ENCODE results near the gene KCNK16. TPM values are rescaled to one million over a fixed set of nuclear protein-coding genes. Genes with fewer than 3 reads are reported as not detected.

Gene KCNK16
- total and polyA plus RNA-seq, 2 donors from 2014 or later, result not detected

- H3K27ac ChIP-seq (ENCODE audit: low read depth in 2 of 2, low read length in 2 of 2), result no peak overlapping the region
- intact Hi-C loops (cut with DNase I), result no loop called here
- FAIRE-seq, result no peak
Measured at GRCh38 chr6:39367700-39368099, 45.2 kb upstream of the KCNK16 start.

GRCh38 chr6:39366931-39367618, 44.6 kb upstream of the KCNK16 start:
- intact Hi-C loops (cut with DNase I), result no loop called here
- no peaks in the 10 kb centered on the region for H3K9me3 ChIP-seq (ENCODE audit: control insufficient read depth in 2 of 3, insufficient read depth in 1 of 3, low read length in 3 of 3)
- no peak overlapping the region for H3K9ac ChIP-seq (ENCODE audit: low read length in 3 of 3)
- H3K27ac ChIP-seq (ENCODE audit: low read depth in 2 of 2, low read length in 2 of 2), result no peak overlapping the region
- TF ChIP-seq CTCF (IDR thresholded peaks at IDR 0.05; ENCODE audit: borderline replicate concordance, extremely low read depth, insufficient read depth), result no peak
- no peaks in the 10 kb centered on the region for H3K36me3 ChIP-seq (ENCODE audit: control insufficient read depth in 2 of 3, insufficient read depth in 3 of 3, low read length in 3 of 3)
- DNase-seq, result no peak
- FAIRE-seq, result no peak
- no peak overlapping the region for H3K4me3 ChIP-seq (ENCODE audit: low read length in 3 of 3)
- H3K27me3 ChIP-seq (ENCODE audit: control insufficient read depth, insufficient read depth, low read length), result no peaks in the 10 kb centered on the region
- peaks cover 0 to 3% (median 0%) of the 10 kb centered on the region in 3 donors for H3K4me1 ChIP-seq (ENCODE audit: control insufficient read depth in 2 of 3, insufficient read depth in 2 of 3, low read depth in 1 of 3, low read length in 3 of 3)

More at GRCh38 chr6:39367700-39368099, 45.2 kb upstream of the KCNK16 start:
- DNase-seq, result peak in 1 of 5 donors; percentile 42
- TF ChIP-seq CTCF (IDR thresholded peaks at IDR 0.05; ENCODE audit: borderline replicate concordance, extremely low read depth, insufficient read depth), result no peak
- Histone ChIP-seq H3K36me3 (ENCODE audit: control insufficient read depth in 2 of 3, insufficient read depth in 3 of 3, low read length in 3 of 3) (no peaks in the 10 kb centered on the region), H3K9ac (ENCODE audit: low read length in 3 of 3) (no peak overlapping the region), H3K4me1 (ENCODE audit: control insufficient read depth in 2 of 3, insufficient read depth in 2 of 3, low read depth in 1 of 3, low read length in 3 of 3) (no peaks in the 10 kb centered on the region), H3K4me3 (ENCODE audit: low read length in 3 of 3) (no peak overlapping the region), H3K27me3 (ENCODE audit: control insufficient read depth, insufficient read depth, low read length) (no peaks in the 10 kb centered on the region), H3K9me3 (ENCODE audit: control insufficient read depth in 2 of 3, insufficient read depth in 1 of 3, low read length in 3 of 3) (no peaks in the 10 kb centered on the region)

GRCh38 chr6:39365281-39366074, 43.0 kb upstream of the KCNK16 start:
- no peak for FAIRE-seq

More at GRCh38 chr6:39365281-39366074, 43.0 kb upstream of the KCNK16 start:
- H3K27me3 ChIP-seq (ENCODE audit: control insufficient read depth, insufficient read depth, low read length), result no peaks in the 10 kb centered on the region
- no peaks in the 10 kb centered on the region for H3K36me3 ChIP-seq (ENCODE audit: control insufficient read depth in 2 of 3, insufficient read depth in 3 of 3, low read length in 3 of 3)
- H3K9me3 ChIP-seq (ENCODE audit: control insufficient read depth in 2 of 3, insufficient read depth in 1 of 3, low read length in 3 of 3), result no peaks in the 10 kb centered on the region
- intact Hi-C loops (cut with DNase I), result no loop called here
- H3K4me1 ChIP-seq (ENCODE audit: control insufficient read depth in 2 of 3, insufficient read depth in 2 of 3, low read depth in 1 of 3, low read length in 3 of 3), result peaks cover 0 to 4% (median 0%) of the 10 kb centered on the region in 3 donors
- no peak for TF ChIP-seq CTCF (IDR thresholded peaks at IDR 0.05; ENCODE audit: borderline replicate concordance, extremely low read depth, insufficient read depth)
- H3K27ac ChIP-seq (ENCODE audit: low read depth in 2 of 2, low read length in 2 of 2), result no peak overlapping the region
- no peak for DNase-seq
- H3K9ac ChIP-seq (ENCODE audit: low read length in 3 of 3), result no peak overlapping the region
- no peak overlapping the region for H3K4me3 ChIP-seq (ENCODE audit: low read length in 3 of 3)

Data from kidney (tissue), 14 donors.